AG04450 (cell line): Measurements from ENCODE around the gene LMTK2. TPM values are rescaled to one million over a fixed set of nuclear protein-coding genes. Genes with fewer than 3 reads are reported as not detected.

Experiments
- CTCF ChIA-PET: fragments of 300-600, 350-600 bp; formaldehyde crosslinking; extraction: SDS; loops from one replicate; lab custom pipeline; 2022; ENCODE audit warnings: antibody characterized with exemption, inconsistent platforms; lab: Charles Lee
- POLR2A ChIA-PET: fragments of 350-600 bp; formaldehyde crosslinking; extraction: SDS; loops from one replicate; lab custom pipeline; 2021; ENCODE audit warnings: antibody characterized with exemption, inconsistent platforms; lab: Yijun Ruan, JAX
- DNase-seq: peaks from one replicate; pipeline ENCODE4 v3.0.0-alpha.2; 2011; ENCODE audit warnings: low read depth, low spot score
- H3K27ac ChIP-seq: one replicate; pipeline ENCODE4 v1.5.1; 2012; ENCODE audit warnings: low read depth, low read length, control low read depth
- H3K27me3 ChIP-seq: one replicate; pipeline ENCODE4 v1.6.0; 2012; ENCODE audit warnings: low read length; ENCODE audit not compliant: control insufficient read depth, insufficient read depth
- H3K4me3 ChIP-seq: 2 replicates; pipeline ENCODE4 v1.5.1; 2011; ENCODE audit warnings: mild to moderate bottlenecking, low read depth, low read length, control low read depth
- H3K9me3 ChIP-seq: 2 replicates; pipeline ENCODE4 v1.5.1; 2012; ENCODE audit warnings: low read length; ENCODE audit not compliant: control insufficient read depth, insufficient read depth
- CTCF ChIP-seq: IDR thresholded peaks from 2 replicates; pipeline ENCODE4 v1.5.1; 2011; ENCODE audit warnings: low read depth, low read length, control low read depth, inconsistent platforms
- polyA plus RNA-seq: library from polyadenylated mRNA; depleted of rRNA; stranded (reverse); fragments of >200 nt; gene quantifications from 2 replicates; pipeline ENCODE4 v1.2.3, GENCODE V29; 2011

The LMTK2 gene
- polyA plus RNA-seq, 1 experiment = 3.7 TPM

GRCh38 chr7:98137134-98137825, 30.6 kb downstream of the LMTK2 start:
- no peak for TF ChIP-seq CTCF
- DNase-seq = no peak
- H3K27ac ChIP-seq = no peak overlapping the region
- POLR2A ChIA-PET = no interaction called here
- H3K9me3 ChIP-seq = no peaks in the 10 kb centered on the region
- no peak overlapping the region for H3K4me3 ChIP-seq
- no peaks in the 10 kb centered on the region for H3K27me3 ChIP-seq
- CTCF ChIA-PET = interaction anchor here (2.1 kb wide), 1 partner anchor 32 kb away, joined by 9 read pairs; no protein-coding TSS in a partner anchor

GRCh38 chr7:98137826-98138151, 31.1 kb downstream of the LMTK2 start:
- no peak for TF ChIP-seq CTCF
- Histone ChIP-seq H3K27ac (peak overlapping the region; percentile 23), H3K27me3 (no peaks in the 10 kb centered on the region), H3K4me3 (no peak overlapping the region), H3K9me3 (no peaks in the 10 kb centered on the region)
- ChIA-PET CTCF (interaction anchor here (2.1 kb wide), 1 partner anchor 31 kb away, joined by 9 read pairs; no protein-coding TSS in a partner anchor), POLR2A (no interaction called here)
- DNase-seq = no peak

- no peak for DNase-seq
- TF ChIP-seq CTCF = no peak
- CTCF ChIA-PET = interaction anchor here (0.6 kb wide), 1 partner anchor 28 kb away, joined by 3 read pairs; no protein-coding TSS in a partner anchor
- no peaks in the 10 kb centered on the region for H3K9me3 ChIP-seq
- H3K4me3 ChIP-seq = no peak overlapping the region
- H3K27me3 ChIP-seq = no peaks in the 10 kb centered on the region
- no peak overlapping the region for H3K27ac ChIP-seq
- POLR2A ChIA-PET = no interaction called here
Measured at GRCh38 chr7:98138672-98139071, 32.0 kb downstream of the LMTK2 start.

GRCh38 chr7:98142658-98143057, 36.0 kb downstream of the LMTK2 start:
- POLR2A ChIA-PET = no interaction called here
- no peak for DNase-seq
- Histone ChIP-seq H3K27ac (no peak overlapping the region), H3K27me3 (no peaks in the 10 kb centered on the region), H3K9me3 (no peaks in the 10 kb centered on the region), H3K4me3 (no peak overlapping the region)
- CTCF ChIA-PET = interaction anchor here (1.1 kb wide), 1 partner anchor 122 kb away, joined by 6 read pairs; no protein-coding TSS in a partner anchor
- TF ChIP-seq CTCF = no peak

- DNase-seq = no peak
- ChIA-PET POLR2A (no interaction called here), CTCF (interaction anchor here (1.2 to 5.4 kb wide), 2 partner anchors 20 to 42 kb away, joined by 4 to 36 read pairs; partner anchors contain the start of gene LMTK2)
- H3K27ac ChIP-seq = no peak overlapping the region
- no peak overlapping the region for H3K4me3 ChIP-seq
- no peak for TF ChIP-seq CTCF
- no peaks in the 10 kb centered on the region for H3K27me3 ChIP-seq
- no peaks in the 10 kb centered on the region for H3K9me3 ChIP-seq
Measured at GRCh38 chr7:98148607-98149006, 41.9 kb downstream of the LMTK2 start.
